Neural crest cell (in vitro differentiated cells): ENCODE measurements around the gene DNAJB12. TPM values are rescaled to one million over a fixed set of nuclear protein-coding genes. Genes with fewer than 3 reads are reported as not detected.
A peak's percentile ranks its signal among the peaks of the same experiment; 100 is the strongest.

ENCODE experiments used
- DNase-seq: peaks from one replicate; pipeline ENCODE4 v3.0.0; 2021; ENCODE audit warnings: low read depth, mixed read lengths, low spot score
- H3K27ac Mint-ChIP-seq: one replicate; pipeline ENCODE4 v1.8.0; 2021; ENCODE audit warnings: mild to moderate bottlenecking, mixed read lengths; ENCODE audit not compliant: unreplicated experiment
- H3K27me3 Mint-ChIP-seq: 2 replicates; pipeline ENCODE4 v1.8.0; 2021; ENCODE audit warnings: low read depth, mild to moderate bottlenecking, mixed read lengths
- H3K36me3 Mint-ChIP-seq: 2 replicates; pipeline ENCODE4 v1.8.0; 2021; ENCODE audit warnings: low read depth, mild to moderate bottlenecking, mixed read lengths
- H3K4me1 Mint-ChIP-seq: 2 replicates; pipeline ENCODE4 v1.8.0; 2021; ENCODE audit warnings: mixed read lengths
- H3K4me3 Mint-ChIP-seq: one replicate; pipeline ENCODE4 v1.8.0; 2021; ENCODE audit warnings: mild to moderate bottlenecking, mixed read lengths
- H3K9me3 Mint-ChIP-seq: 2 replicates; pipeline ENCODE4 v1.8.0; 2021; ENCODE audit warnings: mixed read lengths
- CTCF ChIP-seq: fragments of 200-600 bp; sonication (generic); conservative IDR thresholded peaks from 2 replicates; pipeline ENCODE4 v1.5.0; 2021; ENCODE audit warnings: antibody characterized with exemption, mild to moderate bottlenecking
- total RNA-seq: library from RNA; stranded (reverse); gene quantifications from 2 replicates; pipeline ENCODE4 v1.2.1, GENCODE V29; 2021

The DNAJB12 gene
- total RNA-seq, 1 donor from 2014 or later: 36.5 TPM

GRCh38 chr10:72336259-72337038 lies 18.3 kb downstream of the DNAJB12 start:
- peak overlapping the region; percentile 37 for H3K27ac Mint-ChIP-seq
- no peak for TF ChIP-seq CTCF
- peaks cover 2% of the 10 kb centered on the region for H3K27me3 Mint-ChIP-seq
- H3K4me3 Mint-ChIP-seq: peak overlapping the region; percentile 62
- H3K9me3 Mint-ChIP-seq: no peaks in the 10 kb centered on the region
- DNase-seq: no peak
- H3K4me1 Mint-ChIP-seq: peaks cover 53% of the 10 kb centered on the region
- peaks cover 4% of the 10 kb centered on the region for H3K36me3 Mint-ChIP-seq

GRCh38 chr10:72335394-72336258 lies 19.1 kb downstream of the DNAJB12 start:
- peak overlapping the region; percentile 83 for H3K27ac Mint-ChIP-seq
- no peak for DNase-seq
- H3K4me3 Mint-ChIP-seq: no peak overlapping the region
- H3K4me1 Mint-ChIP-seq: peaks cover 60% of the 10 kb centered on the region
- H3K9me3 Mint-ChIP-seq: no peaks in the 10 kb centered on the region
- peaks cover 2% of the 10 kb centered on the region for H3K27me3 Mint-ChIP-seq
- peaks cover 4% of the 10 kb centered on the region for H3K36me3 Mint-ChIP-seq
- no peak for TF ChIP-seq CTCF

- DNase-seq: no peak
- Mint-ChIP-seq H3K36me3 (peaks cover 4% of the 10 kb centered on the region), H3K4me3 (peak overlapping the region; percentile 78), H3K4me1 (peaks cover 68% of the 10 kb centered on the region), H3K27me3 (peaks cover 2% of the 10 kb centered on the region), H3K9me3 (no peaks in the 10 kb centered on the region), H3K27ac (peak overlapping the region; percentile 94)
- TF ChIP-seq CTCF: no peak
Measured at GRCh38 chr10:72334825-72335393, 19.8 kb downstream of the DNAJB12 start.

GRCh38 chr10:72334196-72334824 lies 20.4 kb downstream of the DNAJB12 start:
- DNase-seq: peak; percentile 57
- peaks cover 2% of the 10 kb centered on the region for H3K27me3 Mint-ChIP-seq
- peak overlapping the region; percentile 94 for H3K27ac Mint-ChIP-seq
- H3K4me1 Mint-ChIP-seq: peaks cover 73% of the 10 kb centered on the region
- H3K4me3 Mint-ChIP-seq: peak overlapping the region; percentile 78
- no peak for TF ChIP-seq CTCF
- H3K9me3 Mint-ChIP-seq: no peaks in the 10 kb centered on the region
- H3K36me3 Mint-ChIP-seq: peaks cover 4% of the 10 kb centered on the region
